K562 (cell line): ENCODE results near the gene ALOX12. TPM values are rescaled to one million over a fixed set of nuclear protein-coding genes. Genes with fewer than 3 reads are reported as not detected.

Experiments
- C11orf30 ChIP-seq: fragments of 450-650 bp; IDR thresholded peaks from 2 replicates; pipeline ENCODE4 v1.6.1; 2016; ENCODE audit warnings: low read depth, mild to moderate bottlenecking
- CEBPG ChIP-seq, 3 experiments: fragments of 200-800 bp in 1 of 3; sonication (Bioruptor generic) in 1 of 3; sonication (generic) in 1 of 3; formaldehyde crosslinking in 1 of 3; IDR thresholded peaks in 2 of 3; conservative IDR thresholded peaks in 1 of 3; 2 replicates each; pipeline versions ENCODE4 v1.6.1 to v1.8.0; 2016 to 2022; ENCODE audit warnings: missing compliant biosample characterization in 2 of 3, missing genetic modification characterization in 2 of 3, mild to moderate bottlenecking in 1 of 3, missing genetic modification reagents in 1 of 3
- CHCHD3 ChIP-seq: fragments of 250-450 bp; sonication (Bioruptor Pico); IDR thresholded peaks from 2 replicates; pipeline ENCODE4 v2.1.2; 2022; ENCODE audit warnings: mild to moderate bottlenecking
- ETV6 ChIP-seq, 3 experiments: fragments of 150-350 bp in 1 of 3; sonication (generic) in 1 of 3; formaldehyde crosslinking in 1 of 3; IDR thresholded peaks; 2 replicates each; pipeline versions ENCODE4 v1.6.1 to v1.8.0; 2014 to 2022; ENCODE audit warnings: borderline replicate concordance in 2 of 3, low read depth in 2 of 3, antibody characterized with exemption in 1 of 3, low read length in 1 of 3, mild to moderate bottlenecking in 1 of 3, missing genetic modification reagents in 1 of 3
- MEF2A ChIP-seq: IDR thresholded peaks from 2 replicates; pipeline ENCODE4 v1.6.1; 2011; ENCODE audit warnings: low read depth, mild to moderate bottlenecking, low read length, moderate library complexity; ENCODE audit not compliant: control insufficient read depth
- MIER1 ChIP-seq: fragments of 450-650 bp; IDR thresholded peaks from 2 replicates; pipeline ENCODE4 v1.6.1; 2016; ENCODE audit warnings: antibody characterized with exemption, mild to moderate bottlenecking, low read depth
- MYC ChIP-seq, 2 experiments: fragments of 250-450 bp in 1 of 2; sonication (Bioruptor Pico) in 1 of 2; IDR thresholded peaks; 2 replicates each; pipeline versions ENCODE4 v1.5.1 to v1.6.1; 2012 to 2021; ENCODE audit warnings: low read depth in 2 of 2, borderline replicate concordance in 1 of 2, improper control_type of control experiment in 1 of 2, low read length in 1 of 2, mild to moderate bottlenecking in 1 of 2, moderate library complexity in 1 of 2
- NCOA1 ChIP-seq: fragments of 450-650 bp; IDR thresholded peaks from 2 replicates; pipeline ENCODE4 v1.6.1; 2016; ENCODE audit warnings: low read depth
- POLR2B ChIP-seq: fragments of 450-650 bp; IDR thresholded peaks from 2 replicates; pipeline ENCODE4 v1.6.1; 2018; ENCODE audit warnings: low read depth; ENCODE audit not compliant: partially characterized antibody
- RNF2 ChIP-seq: sonication (generic); IDR thresholded peaks from 2 replicates; pipeline ENCODE4 v1.6.1; 2016
- SMAD2 ChIP-seq: fragments of 150-350 bp; IDR thresholded peaks from 2 replicates; pipeline ENCODE4 v1.6.1; 2014; ENCODE audit warnings: low read depth, mild to moderate bottlenecking, low read length
- SMC3 ChIP-seq: conservative IDR thresholded peaks from 2 replicates; pipeline ENCODE4 v1.6.1; 2011; ENCODE audit warnings: low read depth, low read length, improper control_type of control experiment; ENCODE audit not compliant: insufficient read depth
- SNIP1 ChIP-seq: fragments of 450-650 bp; IDR thresholded peaks from 2 replicates; pipeline ENCODE4 v1.7.1; 2017; ENCODE audit warnings: low read depth, mild to moderate bottlenecking
- TEAD4 ChIP-seq, 2 experiments: sonication (generic) in 1 of 2; formaldehyde crosslinking in 1 of 2; IDR thresholded peaks; 2 replicates each; pipeline versions ENCODE4 v1.6.1 to v1.8.0; 2012 to 2022; ENCODE audit warnings: borderline replicate concordance in 1 of 2, inconsistent platforms in 1 of 2, low read length in 1 of 2, mild to moderate bottlenecking in 1 of 2, missing genetic modification reagents in 1 of 2
- TRIM25 ChIP-seq: fragments of 450-650 bp; IDR thresholded peaks from 2 replicates; pipeline ENCODE4 v1.7.0; 2016; ENCODE audit warnings: borderline replicate concordance
- ZNF134 ChIP-seq: fragments of 250-450 bp; sonication (Bioruptor Pico); conservative IDR thresholded peaks from 2 replicates; pipeline ENCODE4 v1.4.0; 2020
- ZNF146 ChIP-seq: IDR thresholded peaks from one replicate; pipeline ENCODE4 v1.6.1; 2018; ENCODE audit warnings: missing compliant biosample characterization; ENCODE audit not compliant: unreplicated experiment
- ZNF174 ChIP-seq: fragments of 250-450 bp; sonication (Bioruptor Pico); IDR thresholded peaks from 2 replicates; pipeline ENCODE4 v1.4.0; 2020; ENCODE audit warnings: mild to moderate bottlenecking
- ZNF274 ChIP-seq: IDR thresholded peaks from 2 replicates; pipeline ENCODE4 v1.6.1; 2011; ENCODE audit warnings: low read depth, mild to moderate bottlenecking, low read length, moderate library complexity, borderline replicate concordance
- ZNF431 ChIP-seq: sonication (generic); formaldehyde crosslinking; IDR thresholded peaks from 2 replicates; pipeline ENCODE4 v1.8.0; 2022; ENCODE audit warnings: mild to moderate bottlenecking, missing genetic modification reagents
- ZNF449 ChIP-seq: fragments of 250-450 bp; sonication (Bioruptor Pico); IDR thresholded peaks from 2 replicates; pipeline ENCODE4 v1.8.0; 2022; ENCODE audit warnings: moderate library complexity, mild to moderate bottlenecking, inconsistent platforms
- ZNF707 ChIP-seq: fragments of 250-450 bp; sonication (Bioruptor Pico); conservative IDR thresholded peaks from 2 replicates; pipeline ENCODE4 v1.8.0; 2022; ENCODE audit warnings: inconsistent platforms, mild to moderate bottlenecking, moderate library complexity
- ZNF740 ChIP-seq, 3 experiments: fragments of 200-800 bp in 1 of 3; sonication (Bioruptor generic) in 1 of 3; sonication (generic) in 1 of 3; formaldehyde crosslinking in 1 of 3; IDR thresholded peaks; 2 replicates each; pipeline versions ENCODE4 v1.6.1 to v1.8.0; 2016 to 2022; ENCODE audit warnings: mild to moderate bottlenecking in 2 of 3, missing compliant biosample characterization in 2 of 3, missing genetic modification characterization in 2 of 3, missing genetic modification reagents in 1 of 3
- ZNF785 ChIP-seq: fragments of 250-450 bp; sonication (Bioruptor Pico); IDR thresholded peaks from 2 replicates; pipeline ENCODE4 v1.4.0; 2020; ENCODE audit warnings: mild to moderate bottlenecking
- polyA plus RNA-seq, 8 experiments: library from polyadenylated mRNA; depleted of rRNA in 4 of 8; stranded (reverse) in 5 of 8; unstranded in 3 of 8; fragments of >200 nt; fragmentation: Nextera tagmentation in 2 of 8; fragmentation: Illumina TruSeq in 1 of 8; extraction: Ambion mirVana in 2 of 8; extraction: Trizol in 1 of 8; gene quantifications; 2 replicates each; pipeline versions ENCODE4 v1.2.1 to v1.2.3, GENCODE V29; 2011 to 2014; ENCODE audit warnings: inconsistent platforms in 1 of 8, missing spikeins in 1 of 8
- total RNA-seq, 7 experiments: library from RNA; depleted of rRNA in 6 of 7; stranded (reverse); fragments of >200 nt in 6 of 7; fragmentation: Illumina TruSeq in 2 of 7; extraction: Trizol in 2 of 7; gene quantifications; 2 replicates each; pipeline versions ENCODE4 v1.2.1 to v1.2.3, GENCODE V29; 2011 to 2021; ENCODE audit warnings: low replicate concordance in 1 of 7

Gene ALOX12
- total and polyA plus RNA-seq, 9 of the 15 experiments (the other 6 are each of a cell fraction or from before 2014, with no cell fraction given): 0.09 to 1.1 (median 0.47) TPM; not detected in 1

- no peak for TF ChIP-seq ZNF740 (CRISPR knock-in tag; IDR thresholded peaks at IDR 0.05)
- TF ChIP-seq ZNF740 (tag; IDR thresholded peaks at IDR 0.05): peak in 1 of 2 experiments; percentile 93; a peak in 2 of 4 replicates
- TF ChIP-seq C11orf30: no peak
- TF ChIP-seq RNF2: no peak
- TF ChIP-seq MEF2A: no peak
- TF ChIP-seq NCOA1: no peak
- no peak for TF ChIP-seq TEAD4 (IDR thresholded peaks at IDR 0.05; ENCODE audit: low read length)
- no peak for TF ChIP-seq TEAD4 (CRISPR knock-in tag; IDR thresholded peaks at IDR 0.05; ENCODE audit: borderline replicate concordance)
- TF ChIP-seq ZNF707 (CRISPR knock-in tag): peak; percentile 47; the same call in 1 of the 2 replicates
- TF ChIP-seq ZNF146 (CRISPR knock-in tag): no peak
- TF ChIP-seq ZNF431: no peak
- TF ChIP-seq MYC (IDR thresholded peaks at IDR 0.05; ENCODE audit: low read depth, low read length): no peak
- peak; percentile 82; the same call in 1 of the 2 replicates for TF ChIP-seq MYC (CRISPR knock-in tag; IDR thresholded peaks at IDR 0.05; ENCODE audit: borderline replicate concordance, low read depth)
- no peak for TF ChIP-seq CEBPG (CRISPR knock-in tag; IDR thresholded peaks at IDR 0.05)
- TF ChIP-seq CEBPG (tag; conservative IDR thresholded peaks at IDR 0.05 in 1 of 2, IDR thresholded peaks at IDR 0.05 in 1 of 2): no peak
- TF ChIP-seq SNIP1: no peak
- TF ChIP-seq SMAD2: no peak
- TF ChIP-seq CHCHD3: no peak
- peak; percentile 94 for TF ChIP-seq ZNF449 (CRISPR knock-in tag)
- TF ChIP-seq ZNF174 (CRISPR knock-in tag): no peak
- no peak for TF ChIP-seq ZNF785 (CRISPR knock-in tag)
- TF ChIP-seq ZNF134 (CRISPR knock-in tag): peak; percentile 75
- TF ChIP-seq TRIM25: no peak
- TF ChIP-seq SMC3: no peak
- TF ChIP-seq ZNF274: no peak
- no peak for TF ChIP-seq ETV6 (IDR thresholded peaks at IDR 0.05; ENCODE audit: borderline replicate concordance in 1 of 2, low read depth in 2 of 2, low read length in 1 of 2)
- TF ChIP-seq ETV6 (CRISPR knock-in tag; IDR thresholded peaks at IDR 0.05; ENCODE audit: borderline replicate concordance): no peak
- TF ChIP-seq POLR2B: no peak
- TF ChIP-seq MIER1: no peak
Observed at GRCh38 chr17:6947745-6948144, 48.1 kb upstream of the ALOX12 start (continued).
